ENCODE data around the gene VPS54. TPM values are rescaled to one million over a fixed set of nuclear protein-coding genes. Genes with fewer than 3 reads are reported as not detected.

Gene VPS54
- total RNA-seq, 1 donor = 18.8 TPM

GRCh38 chr2:63866009-63866709 is 153.1 kb downstream of the VPS54 start:
- Histone ChIP-seq H3K27ac (ENCODE audit: low read depth, low read length) (no peak overlapping the region), H3K36me3 (ENCODE audit: insufficient read depth, low read length) (peaks cover 15% of the 10 kb centered on the region), H3K4me2 (ENCODE audit: insufficient read depth, low read length) (no peak overlapping the region), H2AFZ (ENCODE audit: low read length) (no peak overlapping the region), H3K4me3 (ENCODE audit: insufficient read depth, low read length) (no peak overlapping the region), H3K4me1 (ENCODE audit: insufficient read depth, low read length) (peaks cover 24% of the 10 kb centered on the region), H4K20me1 (ENCODE audit: insufficient read depth, low read length) (no peaks in the 10 kb centered on the region), H3K27me3 (ENCODE audit: insufficient read depth, low read length) (no peaks in the 10 kb centered on the region), H3K79me2 (ENCODE audit: insufficient read depth, low read length) (peaks cover 34% of the 10 kb centered on the region), H3K9me3 (ENCODE audit: low read depth, low read length) (no peaks in the 10 kb centered on the region)
- no peak for DNase-seq (ENCODE audit: insufficient read length, low spot score, missing footprints)
- no peak for TF ChIP-seq CTCF (IDR thresholded peaks at IDR 0.05; ENCODE audit: extremely low read depth, low read depth, low read length)

GRCh38 chr2:63865159-63865799 is 153.9 kb downstream of the VPS54 start:
- H4K20me1 ChIP-seq (ENCODE audit: insufficient read depth, low read length) = no peaks in the 10 kb centered on the region
- H3K36me3 ChIP-seq (ENCODE audit: insufficient read depth, low read length) = peaks cover 19% of the 10 kb centered on the region
- no peak for DNase-seq (ENCODE audit: insufficient read length, low spot score, missing footprints)
- no peak overlapping the region for H3K27ac ChIP-seq (ENCODE audit: low read depth, low read length)
- no peak overlapping the region for H3K4me2 ChIP-seq (ENCODE audit: insufficient read depth, low read length)
- H3K4me1 ChIP-seq (ENCODE audit: insufficient read depth, low read length) = peaks cover 17% of the 10 kb centered on the region
- no peaks in the 10 kb centered on the region for H3K9me3 ChIP-seq (ENCODE audit: low read depth, low read length)
- no peak overlapping the region for H3K4me3 ChIP-seq (ENCODE audit: insufficient read depth, low read length)
- H3K79me2 ChIP-seq (ENCODE audit: insufficient read depth, low read length) = peaks cover 34% of the 10 kb centered on the region
- H2AFZ ChIP-seq (ENCODE audit: low read length) = no peak overlapping the region
- no peaks in the 10 kb centered on the region for H3K27me3 ChIP-seq (ENCODE audit: insufficient read depth, low read length)
- no peak for TF ChIP-seq CTCF (IDR thresholded peaks at IDR 0.05; ENCODE audit: extremely low read depth, low read depth, low read length)

- DNase-seq (ENCODE audit: insufficient read length, low spot score, missing footprints) = no peak
- Histone ChIP-seq H2AFZ (ENCODE audit: low read length) (no peak overlapping the region), H3K4me2 (ENCODE audit: insufficient read depth, low read length) (no peak overlapping the region), H4K20me1 (ENCODE audit: insufficient read depth, low read length) (no peaks in the 10 kb centered on the region), H3K4me1 (ENCODE audit: insufficient read depth, low read length) (peaks cover 17% of the 10 kb centered on the region), H3K79me2 (ENCODE audit: insufficient read depth, low read length) (peaks cover 34% of the 10 kb centered on the region), H3K27ac (ENCODE audit: low read depth, low read length) (no peak overlapping the region), H3K27me3 (ENCODE audit: insufficient read depth, low read length) (no peaks in the 10 kb centered on the region), H3K36me3 (ENCODE audit: insufficient read depth, low read length) (peaks cover 24% of the 10 kb centered on the region), H3K9me3 (ENCODE audit: low read depth, low read length) (no peaks in the 10 kb centered on the region), H3K4me3 (ENCODE audit: insufficient read depth, low read length) (no peak overlapping the region)
- no peak for TF ChIP-seq CTCF (IDR thresholded peaks at IDR 0.05; ENCODE audit: extremely low read depth, low read depth, low read length)
These were observed 155.5 kb downstream of the VPS54 start for GRCh38 chr2:63863707-63864106.

- no peaks in the 10 kb centered on the region for H4K20me1 ChIP-seq (ENCODE audit: insufficient read depth, low read length)
- H2AFZ ChIP-seq (ENCODE audit: low read length) = no peak overlapping the region
These were observed 156.4 kb downstream of the VPS54 start for GRCh38 chr2:63862806-63863205.

More at GRCh38 chr2:63862806-63863205, 156.4 kb downstream of the VPS54 start:
- H3K4me3 ChIP-seq (ENCODE audit: insufficient read depth, low read length) = no peak overlapping the region
- no peak overlapping the region for H3K4me2 ChIP-seq (ENCODE audit: insufficient read depth, low read length)
- no peak overlapping the region for H3K27ac ChIP-seq (ENCODE audit: low read depth, low read length)
- H3K36me3 ChIP-seq (ENCODE audit: insufficient read depth, low read length) = peaks cover 32% of the 10 kb centered on the region
- no peak for TF ChIP-seq CTCF (IDR thresholded peaks at IDR 0.05; ENCODE audit: extremely low read depth, low read depth, low read length)
- H3K9me3 ChIP-seq (ENCODE audit: low read depth, low read length) = no peaks in the 10 kb centered on the region
- DNase-seq (ENCODE audit: insufficient read length, low spot score, missing footprints) = no peak
- H3K4me1 ChIP-seq (ENCODE audit: insufficient read depth, low read length) = peaks cover 17% of the 10 kb centered on the region
- peaks cover 34% of the 10 kb centered on the region for H3K79me2 ChIP-seq (ENCODE audit: insufficient read depth, low read length)
- H3K27me3 ChIP-seq (ENCODE audit: insufficient read depth, low read length) = no peaks in the 10 kb centered on the region

All from osteoblast (primary cell).